ENCODE results near the gene ZNF516.

ZNF516 gene

GRCh38 chr18:76396792-76397191 lies 98.2 kb downstream of the ZNF516 start:
- DNase-seq, result no peak

GRCh38 chr18:76395609-76396008 lies 99.4 kb downstream of the ZNF516 start:
- DNase-seq, result no peak

DNA sequence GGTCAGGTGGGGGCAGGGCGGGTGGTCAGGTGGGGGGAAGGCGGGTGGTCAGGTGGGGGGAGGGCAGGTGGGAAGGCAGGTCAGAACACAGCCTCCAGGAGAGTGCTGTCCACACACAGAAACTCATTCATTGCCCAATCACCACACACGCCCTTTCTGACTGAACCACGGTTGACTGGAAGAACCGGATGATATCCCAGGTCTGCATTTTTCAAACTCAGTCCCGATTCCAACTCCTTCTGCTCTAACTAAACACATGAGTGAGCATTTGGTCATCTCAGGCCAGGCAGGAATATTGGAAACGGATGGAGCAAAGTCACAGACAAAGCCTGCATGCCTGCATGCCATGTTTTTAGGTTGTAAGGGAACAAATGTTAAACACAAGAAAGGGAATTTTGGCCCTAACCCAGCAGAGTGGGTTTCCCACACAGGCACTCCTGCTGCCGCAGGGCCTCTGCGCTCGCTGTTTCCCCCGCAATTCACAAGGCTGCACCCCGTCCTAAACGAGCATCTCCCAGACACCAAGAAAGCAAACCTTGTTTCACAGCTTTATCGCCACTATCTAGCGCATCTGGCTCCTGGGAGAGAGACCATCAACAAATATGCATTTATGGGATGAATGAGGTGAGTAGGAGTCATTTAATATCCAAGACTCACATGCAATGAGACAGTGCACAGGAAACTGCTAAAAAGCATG lies 100.1 kb downstream of the ZNF516 start:
- DNase-seq, result no peak

DNA sequence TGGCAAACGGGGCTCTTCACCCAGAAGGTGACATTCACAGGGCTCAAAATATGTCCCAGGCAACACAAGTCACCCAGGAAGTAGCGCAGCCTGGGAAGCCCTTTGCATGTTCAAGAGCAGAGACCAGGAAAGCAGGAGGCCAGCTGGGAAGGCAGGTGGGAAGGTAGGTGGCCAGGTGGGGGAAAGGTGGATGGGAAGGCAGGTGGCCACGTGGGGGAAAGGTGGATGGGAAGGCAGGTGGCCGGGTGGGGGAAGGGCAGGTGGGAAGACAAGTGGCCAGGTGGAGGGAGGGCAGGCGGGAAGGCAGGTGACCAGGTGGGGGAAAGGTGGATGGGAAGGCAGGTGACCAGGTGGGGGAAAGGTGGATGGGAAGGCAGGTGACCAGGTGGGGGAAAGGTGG lies 102.7 kb downstream of the ZNF516 start:
- DNase-seq, result no peak

GRCh38 chr18:76391746-76392145 lies 103.3 kb downstream of the ZNF516 start:
- DNase-seq, result no peak

DNA sequence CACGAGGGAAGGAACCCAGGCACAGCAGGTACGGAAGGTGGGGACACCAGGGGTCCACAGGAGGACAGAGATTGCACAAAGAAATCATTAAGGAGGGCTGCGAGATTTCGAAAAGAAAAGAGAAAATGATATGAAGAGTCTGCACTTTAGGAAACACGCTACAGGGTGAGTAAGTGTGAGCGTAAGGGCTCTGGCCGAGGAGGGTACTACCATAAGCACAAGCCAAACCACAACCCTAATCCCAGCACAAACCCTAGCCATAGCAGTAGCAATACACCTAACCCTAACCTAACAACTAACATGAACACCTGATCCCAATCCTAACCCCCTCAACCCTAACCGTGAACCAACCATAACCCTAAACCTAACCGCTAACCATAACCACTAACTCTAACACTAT lies 104.0 kb downstream of the ZNF516 start:
- no peak for DNase-seq

- no peak for DNase-seq
Observed at GRCh38 chr18:76390452-76391035, 104.5 kb downstream of the ZNF516 start.

- no peak for DNase-seq
Observed at GRCh38 chr18:76389716-76390115, 105.3 kb downstream of the ZNF516 start.

- no peak for DNase-seq
Observed at GRCh38 chr18:76388891-76389423, 106.1 kb downstream of the ZNF516 start.

DNA sequence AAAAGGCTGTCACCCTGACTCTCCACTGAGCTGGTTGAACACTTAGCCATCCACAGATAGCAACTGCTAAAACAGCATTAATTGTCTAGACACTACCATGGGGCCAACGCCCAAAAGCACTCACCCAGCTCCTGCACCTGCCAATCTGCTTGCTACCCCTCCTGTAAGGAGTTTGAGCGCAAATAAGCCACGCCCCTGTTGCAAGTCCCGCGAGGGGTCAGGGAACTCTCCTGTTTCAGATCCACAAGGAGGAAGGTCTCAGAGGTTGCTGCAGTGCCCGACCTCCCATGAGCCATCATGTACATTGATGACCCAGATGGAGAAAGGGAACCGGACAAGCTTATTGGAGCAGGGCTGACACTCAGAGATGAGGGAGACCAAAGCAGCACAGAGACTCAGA lies 106.8 kb downstream of the ZNF516 start:
- DNase-seq, result no peak

DNA sequence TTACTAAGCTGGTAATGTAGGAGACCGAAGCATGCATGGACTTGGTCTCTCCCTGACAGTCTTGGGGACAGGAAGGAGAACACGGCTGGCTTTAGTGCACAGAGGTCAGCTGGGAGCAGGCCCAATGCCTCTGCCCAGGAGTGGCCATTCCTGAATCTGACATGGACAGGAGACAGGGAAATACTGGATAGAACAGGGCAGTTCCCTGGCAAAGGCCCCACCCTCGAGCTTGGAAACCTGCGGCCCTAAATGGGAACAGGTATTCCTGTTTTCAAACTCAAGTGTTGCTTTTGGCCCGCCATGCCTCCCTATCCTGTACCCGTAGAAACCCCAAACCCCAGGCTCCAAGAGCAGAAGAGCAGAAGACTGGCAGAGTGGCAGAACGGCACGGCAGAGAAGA lies 107.4 kb downstream of the ZNF516 start:
- DNase-seq, result no peak

DNA sequence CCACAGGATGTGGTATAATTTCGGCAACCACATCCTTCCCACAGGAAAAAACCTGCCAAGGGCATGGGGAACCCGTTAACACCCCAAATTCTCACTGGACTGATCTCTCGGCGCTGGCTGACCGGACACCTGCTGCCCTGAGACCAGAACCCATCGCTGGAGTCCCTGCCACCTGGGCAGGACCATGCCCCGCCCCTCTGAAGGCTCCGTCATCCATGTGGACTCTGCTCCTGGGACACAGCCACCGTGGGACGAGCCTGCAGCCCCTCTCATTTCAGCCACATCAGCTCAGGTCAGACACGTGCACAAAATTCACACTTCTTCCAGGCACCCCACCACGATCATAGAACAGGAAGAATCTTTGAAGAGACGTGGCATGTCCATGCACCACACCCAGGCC lies 108.2 kb downstream of the ZNF516 start:
- no peak for DNase-seq

GRCh38 chr18:76386071-76386470 lies 109.0 kb downstream of the ZNF516 start:
- no peak for DNase-seq

DNA sequence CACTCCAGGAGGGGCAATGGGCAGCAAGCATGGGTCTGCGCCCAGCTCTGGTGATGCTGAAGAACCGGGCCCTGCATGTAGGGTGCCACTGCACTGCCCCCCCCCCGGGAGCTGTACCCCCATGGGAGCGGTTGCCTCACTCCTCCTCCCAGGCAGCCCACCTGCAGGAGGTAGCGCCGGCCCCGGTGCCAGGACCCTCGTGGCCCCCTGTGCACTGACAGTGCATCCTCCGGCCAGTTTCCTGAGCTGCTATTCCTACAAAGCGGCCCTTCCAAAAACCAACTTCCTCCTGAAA lies 109.4 kb downstream of the ZNF516 start:
- no peak for DNase-seq

DNA sequence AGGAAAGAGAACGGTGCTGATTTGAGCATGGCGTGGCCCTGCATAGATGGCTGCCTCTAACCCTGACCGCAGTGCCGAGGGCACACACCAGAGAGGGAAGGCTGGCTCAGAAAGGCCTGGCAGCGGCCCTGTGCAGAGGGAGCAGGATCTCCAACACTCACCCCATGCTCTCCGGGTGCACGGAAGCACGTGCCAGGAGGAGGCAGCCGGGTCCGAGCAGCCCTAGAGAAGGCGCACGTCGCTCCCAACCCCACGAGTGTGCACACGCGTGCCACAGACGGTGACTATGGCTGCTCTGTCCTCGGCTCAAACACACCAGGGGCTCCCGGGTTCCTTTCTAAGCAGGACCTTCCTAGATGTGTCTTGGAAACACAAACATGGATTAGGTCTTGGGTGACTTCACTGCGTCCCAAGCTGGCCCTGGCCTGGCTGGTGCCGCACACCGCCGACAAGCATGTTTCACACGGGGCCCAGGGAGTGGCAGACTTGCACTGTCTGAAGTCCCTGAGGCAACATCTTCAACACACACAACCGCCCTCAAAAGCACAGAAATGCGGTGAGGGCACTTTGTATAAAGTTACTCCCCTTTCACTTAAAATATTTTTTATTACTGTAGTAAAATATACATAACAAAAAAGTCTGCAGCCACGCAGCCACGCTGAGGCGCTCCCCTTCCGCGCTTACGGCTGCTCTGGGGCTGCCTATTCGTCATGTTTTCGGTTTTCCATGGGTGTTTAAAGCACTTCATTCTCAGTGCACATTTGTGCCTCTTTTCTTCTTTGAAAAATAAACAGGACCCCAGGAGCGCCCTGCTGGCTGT lies 110.0 kb downstream of the ZNF516 start:
- DNase-seq, result no peak

GRCh38 chr18:76384114-76384790 lies 110.8 kb downstream of the ZNF516 start:
- no peak for DNase-seq

- no peak for DNase-seq
Observed at GRCh38 chr18:76383636-76384035, 111.4 kb downstream of the ZNF516 start.

DNA sequence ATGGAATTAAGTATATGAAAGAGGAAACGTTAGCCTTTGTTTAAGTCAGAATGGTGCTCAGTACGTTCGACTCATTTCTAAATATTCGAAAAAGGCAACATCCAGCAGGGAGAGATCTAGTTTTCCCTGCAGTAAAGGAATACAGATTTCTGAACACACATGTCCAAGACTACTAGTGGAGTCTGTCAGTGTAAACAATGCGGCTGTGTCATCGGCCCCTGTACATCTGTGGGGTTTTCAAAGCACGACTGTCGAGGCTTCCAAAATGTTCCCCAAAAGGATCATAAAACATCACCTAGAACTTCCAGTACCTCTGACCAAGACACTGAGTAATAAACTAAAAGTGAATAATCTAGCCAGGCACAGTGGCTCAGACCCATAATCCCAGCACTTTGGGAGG lies 112.8 kb downstream of the ZNF516 start:
- no peak for DNase-seq

- DNase-seq, result no peak
Observed at GRCh38 chr18:76380791-76381405, 114.1 kb downstream of the ZNF516 start.

- no peak for DNase-seq
Observed at GRCh38 chr18:76380127-76380729, 114.8 kb downstream of the ZNF516 start.

- DNase-seq, result no peak
Observed at GRCh38 chr18:76379226-76380126, 115.6 kb downstream of the ZNF516 start.

Data from activated CD8-positive, alpha-beta memory T cell treated with anti-CD3 and anti-CD28 coated beads, Interleukin-2, amount 50 U/mL, for 4 hours (primary cell).